AG09319 (cell line): ENCODE data around the gene OR51D1.
A peak's percentile ranks its signal among the peaks of the same experiment; 100 is the strongest.

Experiments
- DNase-seq: peaks from one replicate; pipeline ENCODE4 v3.0.0-alpha.2; 2010; ENCODE audit warnings: low read depth; ENCODE audit errors: extremely low read depth
- TF ChIP-seq, protein P1 (sequence below): IDR thresholded peaks from 2 replicates; pipeline ENCODE4 v1.5.1; 2011; ENCODE audit warnings: low read depth, mild to moderate bottlenecking, inconsistent platforms, low read length, moderate library complexity

OR51D1 gene

DNA sequence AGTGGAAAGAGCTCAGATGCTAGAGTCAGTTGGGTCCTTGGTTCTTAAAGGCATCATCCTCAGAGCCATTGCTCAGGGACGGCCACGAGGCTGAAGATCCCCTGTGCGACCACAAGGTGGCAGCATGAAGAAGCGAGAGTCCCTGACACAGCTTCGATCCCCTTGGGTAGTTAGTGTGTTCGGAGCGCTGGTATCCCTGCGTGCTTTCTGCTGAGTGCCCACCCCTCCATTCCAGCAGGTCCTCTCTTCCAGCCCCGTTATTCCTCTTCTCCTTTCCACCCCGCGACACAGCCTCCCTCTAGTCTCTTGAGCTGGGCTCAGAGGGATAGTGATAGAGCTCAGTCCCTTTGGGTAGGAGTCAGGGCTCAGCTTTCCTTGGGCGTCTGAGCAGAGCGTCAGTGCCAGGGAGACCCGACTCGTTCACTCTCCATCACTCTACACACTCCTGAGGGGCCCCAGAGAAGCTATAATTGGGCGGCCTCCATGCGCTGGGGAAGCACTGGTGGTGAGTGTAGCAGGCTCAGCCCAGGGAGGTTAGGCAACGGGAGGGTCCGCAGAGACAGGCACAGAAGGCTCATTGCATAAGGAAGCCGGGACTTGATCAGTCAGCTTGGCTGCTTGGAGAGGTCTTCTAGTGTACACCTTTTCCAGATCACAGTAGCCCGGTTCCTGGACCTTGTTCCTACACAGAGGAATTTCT lies at the start of gene OR51D1:
Gene OR51D1 (plus strand): TSS at position 516 of the 700 bp plus-strand sequence. CDS start 2,314 bp downstream, outside the sequence.
- TF ChIP-seq, protein P1, sequence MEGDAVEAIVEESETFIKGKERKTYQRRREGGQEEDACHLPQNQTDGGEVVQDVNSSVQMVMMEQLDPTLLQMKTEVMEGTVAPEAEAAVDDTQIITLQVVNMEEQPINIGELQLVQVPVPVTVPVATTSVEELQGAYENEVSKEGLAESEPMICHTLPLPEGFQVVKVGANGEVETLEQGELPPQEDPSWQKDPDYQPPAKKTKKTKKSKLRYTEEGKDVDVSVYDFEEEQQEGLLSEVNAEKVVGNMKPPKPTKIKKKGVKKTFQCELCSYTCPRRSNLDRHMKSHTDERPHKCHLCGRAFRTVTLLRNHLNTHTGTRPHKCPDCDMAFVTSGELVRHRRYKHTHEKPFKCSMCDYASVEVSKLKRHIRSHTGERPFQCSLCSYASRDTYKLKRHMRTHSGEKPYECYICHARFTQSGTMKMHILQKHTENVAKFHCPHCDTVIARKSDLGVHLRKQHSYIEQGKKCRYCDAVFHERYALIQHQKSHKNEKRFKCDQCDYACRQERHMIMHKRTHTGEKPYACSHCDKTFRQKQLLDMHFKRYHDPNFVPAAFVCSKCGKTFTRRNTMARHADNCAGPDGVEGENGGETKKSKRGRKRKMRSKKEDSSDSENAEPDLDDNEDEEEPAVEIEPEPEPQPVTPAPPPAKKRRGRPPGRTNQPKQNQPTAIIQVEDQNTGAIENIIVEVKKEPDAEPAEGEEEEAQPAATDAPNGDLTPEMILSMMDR, result peak; percentile 94
- DNase-seq, result peak; percentile 32

GRCh38 chr11:4589017-4589416 lies 48.3 kb upstream of the OR51D1 start:
- TF ChIP-seq, protein P1, result no peak
- DNase-seq, result no peak

DNA sequence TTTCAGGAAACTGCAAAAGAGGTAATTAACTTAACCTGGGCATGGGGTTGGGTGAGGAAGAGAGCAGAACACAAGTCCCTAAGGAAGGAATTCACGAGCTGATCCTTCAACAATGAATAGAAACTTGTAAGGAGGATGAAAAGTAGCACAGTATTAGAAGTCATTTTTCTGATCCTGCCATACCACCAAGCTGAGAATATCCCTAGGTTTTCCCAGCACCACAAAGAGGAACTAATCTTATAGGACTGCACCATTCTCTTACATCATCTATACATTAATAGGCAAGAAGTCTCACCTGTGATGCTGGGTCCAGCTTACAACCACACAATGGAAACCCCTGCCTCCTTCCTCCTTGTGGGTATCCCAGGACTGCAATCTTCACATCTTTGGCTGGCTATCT lies 43.5 kb upstream of the OR51D1 start, which contains the start of gene OR52I1:
Gene OR52I1 (plus strand): TSS at position 301 of the 400 bp plus-strand sequence. CDS start 0 bp downstream, at position 301.
- TF ChIP-seq, protein P1, result no peak
- DNase-seq, result no peak

DNA sequence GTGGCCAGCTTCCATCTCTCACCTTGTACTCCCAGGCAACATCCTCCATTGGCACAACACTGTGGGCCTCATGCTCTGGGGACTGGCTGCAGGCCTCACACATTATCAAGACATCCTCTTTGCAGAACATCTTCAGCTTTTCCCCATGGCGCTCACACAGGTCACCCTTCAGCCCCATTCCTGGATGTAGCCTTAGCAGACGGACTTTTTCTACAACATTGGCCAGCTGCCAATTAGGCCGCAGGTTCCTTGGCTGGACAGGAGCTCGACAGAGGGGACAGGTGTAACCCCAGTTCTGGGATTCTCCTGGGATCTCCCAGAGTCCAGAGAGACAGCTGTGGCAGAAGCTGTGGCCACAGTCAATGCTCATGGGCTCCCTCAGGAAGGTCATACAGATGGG lies 32.2 kb upstream of the OR51D1 start:
- no peak for DNase-seq
- TF ChIP-seq, protein P1, result no peak

GRCh38 chr11:4606231-4607015 lies 30.9 kb upstream of the OR51D1 start:
- TF ChIP-seq, protein P1, result no peak
- peak; percentile 11 for DNase-seq

GRCh38 chr11:4607096-4607495 lies 30.2 kb upstream of the OR51D1 start:
- TF ChIP-seq, protein P1, result no peak
- DNase-seq, result no peak
